SK-N-SH treated with all-trans-retinoic acid at 6 μM for 48 hours (cell line): ENCODE measurements around the gene PCDH9.

Experiments used
- ARNTL ChIP-seq: fragments of 450-650 bp; formaldehyde crosslinking; IDR thresholded peaks from 2 replicates; pipeline ENCODE4 v1.5.0; 2020; ENCODE audit warnings: low read depth, mild to moderate bottlenecking, moderate library complexity, borderline replicate concordance
- GLIS3 ChIP-seq: fragments of 250-450 bp; sonication (Bioruptor Pico); IDR thresholded peaks from 2 replicates; pipeline ENCODE4 v1.5.0; 2020; ENCODE audit warnings: mild to moderate bottlenecking, moderate library complexity
- PATZ1 ChIP-seq: fragments of 250-450 bp; sonication (Bioruptor Pico); IDR thresholded peaks from 2 replicates; pipeline ENCODE4 v1.8.0; 2020; ENCODE audit warnings: mild to moderate bottlenecking, moderate library complexity, borderline replicate concordance
- PPARA ChIP-seq: fragments of 250-450 bp; sonication (Bioruptor Pico); IDR thresholded peaks from 2 replicates; pipeline ENCODE4 v1.5.0; 2020; ENCODE audit warnings: mild to moderate bottlenecking, borderline replicate concordance
- TCF4 ChIP-seq: fragments of 250-450 bp; sonication (Bioruptor Pico); IDR thresholded peaks from 2 replicates; pipeline ENCODE4 v1.8.0; 2021; ENCODE audit warnings: mild to moderate bottlenecking, moderate library complexity, borderline replicate concordance
- ZFP3 ChIP-seq: fragments of 250-450 bp; sonication (Bioruptor Pico); IDR thresholded peaks from 2 replicates; pipeline ENCODE4 v1.5.0; 2020; ENCODE audit warnings: mild to moderate bottlenecking, moderate library complexity
- ZFP30 ChIP-seq: fragments of 450-650 bp; formaldehyde crosslinking; IDR thresholded peaks from 2 replicates; pipeline ENCODE4 v1.5.0; 2022; ENCODE audit warnings: mild to moderate bottlenecking, moderate library complexity
- ZNF565 ChIP-seq: fragments of 450-650 bp; formaldehyde crosslinking; conservative IDR thresholded peaks from 2 replicates; pipeline ENCODE4 v1.5.0; 2020; ENCODE audit warnings: low read depth, mild to moderate bottlenecking, moderate library complexity
- TF ChIP-seq, protein P1 (sequence below): fragments of 250-450 bp; sonication (Bioruptor Pico); IDR thresholded peaks from 2 replicates; pipeline ENCODE4 v1.5.1; 2021; ENCODE audit warnings: mild to moderate bottlenecking, moderate library complexity

- TF ChIP-seq ZFP3 (CRISPR knock-in tag): no peak
- TF ChIP-seq GLIS3 (CRISPR knock-in tag): no peak
- TF ChIP-seq TCF4 (CRISPR knock-in tag): no peak
- TF ChIP-seq ARNTL (CRISPR knock-in tag): no peak
- TF ChIP-seq PATZ1 (CRISPR knock-in tag): no peak
- TF ChIP-seq ZNF565 (CRISPR knock-in tag): no peak
- no peak for TF ChIP-seq PPARA (CRISPR knock-in tag)
- TF ChIP-seq ZFP30 (CRISPR knock-in tag): no peak
- TF ChIP-seq, protein P1, sequence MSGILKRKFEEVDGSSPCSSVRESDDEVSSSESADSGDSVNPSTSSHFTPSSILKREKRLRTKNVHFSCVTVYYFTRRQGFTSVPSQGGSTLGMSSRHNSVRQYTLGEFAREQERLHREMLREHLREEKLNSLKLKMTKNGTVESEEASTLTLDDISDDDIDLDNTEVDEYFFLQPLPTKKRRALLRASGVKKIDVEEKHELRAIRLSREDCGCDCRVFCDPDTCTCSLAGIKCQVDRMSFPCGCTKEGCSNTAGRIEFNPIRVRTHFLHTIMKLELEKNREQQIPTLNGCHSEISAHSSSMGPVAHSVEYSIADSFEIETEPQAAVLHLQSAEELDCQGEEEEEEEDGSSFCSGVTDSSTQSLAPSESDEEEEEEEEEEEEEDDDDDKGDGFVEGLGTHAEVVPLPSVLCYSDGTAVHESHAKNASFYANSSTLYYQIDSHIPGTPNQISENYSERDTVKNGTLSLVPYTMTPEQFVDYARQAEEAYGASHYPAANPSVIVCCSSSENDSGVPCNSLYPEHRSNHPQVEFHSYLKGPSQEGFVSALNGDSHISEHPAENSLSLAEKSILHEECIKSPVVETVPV (CRISPR knock-in tag): no peak
Measured at GRCh38 chr13:66617786-66618185, 612.4 kb downstream of the PCDH9 start.
